GM12878 (cell line): Measurements from ENCODE around the gene RNF31. TPM values are rescaled to one million over a fixed set of nuclear protein-coding genes. Genes with fewer than 3 reads are reported as not detected.
A peak's percentile ranks its signal among the peaks of the same experiment; 100 is the strongest.

Source experiments
- CBFB ChIP-seq: IDR thresholded peaks from 2 replicates; pipeline ENCODE4 v1.6.1; 2016; ENCODE audit warnings: antibody characterized with exemption, low read depth
- CEBPB ChIP-seq, 2 experiments: fragments of 150-350 bp in 1 of 2; IDR thresholded peaks; 2 replicates each; pipeline ENCODE4 v1.6.1; 2012 to 2014; ENCODE audit warnings: low read depth in 2 of 2, low read length in 2 of 2, borderline replicate concordance in 1 of 2, inconsistent platforms in 1 of 2
- CHD1 ChIP-seq: IDR thresholded peaks from 2 replicates; pipeline ENCODE4 v1.6.1; 2012; ENCODE audit warnings: low read depth, low read length, improper control_type of control experiment
- CREB1 ChIP-seq: IDR thresholded peaks from 2 replicates; pipeline ENCODE4 v1.6.1; 2012; ENCODE audit warnings: low read depth, mild to moderate bottlenecking, inconsistent platforms
- CUX1 ChIP-seq: IDR thresholded peaks from 2 replicates; pipeline ENCODE4 v1.6.1; 2012; ENCODE audit warnings: improper control_type of control experiment, low read depth, low read length; ENCODE audit not compliant: insufficient replicate concordance
- GATAD2B ChIP-seq: fragments of 450-650 bp; conservative IDR thresholded peaks from 2 replicates; pipeline ENCODE4 v1.6.1; 2017; ENCODE audit warnings: low read depth, mild to moderate bottlenecking, moderate library complexity
- HDAC2 ChIP-seq: fragments of 200-600 bp; sonication (generic); IDR thresholded peaks from 2 replicates; pipeline ENCODE4 v1.6.1; 2017
- HDAC6 ChIP-seq: fragments of 200-600 bp; sonication (generic); IDR thresholded peaks from one replicate; pipeline ENCODE4 v1.8.0; 2017; ENCODE audit warnings: antibody characterized with exemption; ENCODE audit not compliant: unreplicated experiment
- HDGF ChIP-seq: fragments of 450-650 bp; IDR thresholded peaks from 2 replicates; pipeline ENCODE4 v1.6.1; 2016; ENCODE audit warnings: antibody characterized with exemption
- IRF4 ChIP-seq: IDR thresholded peaks from 2 replicates; pipeline ENCODE4 v1.6.1; 2011; ENCODE audit warnings: low read depth, low read length
- IRF5 ChIP-seq: fragments of 450-650 bp; IDR thresholded peaks from 2 replicates; pipeline ENCODE4 v1.6.1; 2017; ENCODE audit warnings: borderline replicate concordance
- KDM1A ChIP-seq: fragments of 200-600 bp; sonication (generic); IDR thresholded peaks from 2 replicates; pipeline ENCODE4 v1.6.1; 2016; ENCODE audit warnings: borderline replicate concordance
- MEF2A ChIP-seq: IDR thresholded peaks from 2 replicates; pipeline ENCODE4 v1.6.1; 2011; ENCODE audit warnings: low read depth, mild to moderate bottlenecking, low read length, moderate library complexity; ENCODE audit not compliant: insufficient read depth
- MEF2B ChIP-seq: fragments of 450-650 bp; IDR thresholded peaks from 2 replicates; pipeline ENCODE4 v1.6.1; 2018; ENCODE audit warnings: mild to moderate bottlenecking, moderate library complexity; ENCODE audit not compliant: partially characterized antibody, poor library complexity, severe bottlenecking
- MXI1 ChIP-seq: fragments of 150-350 bp; IDR thresholded peaks from 2 replicates; pipeline ENCODE4 v1.6.1; 2011; ENCODE audit warnings: low read depth, mild to moderate bottlenecking, inconsistent platforms, low read length, improper control_type of control experiment
- NR2C2 ChIP-seq: IDR thresholded peaks from 2 replicates; pipeline ENCODE4 v1.6.1; 2011; ENCODE audit warnings: borderline replicate concordance, low read depth; ENCODE audit not compliant: control insufficient read depth, insufficient read length
- NRF1 ChIP-seq: conservative IDR thresholded peaks from 2 replicates; pipeline ENCODE4 v1.6.1; 2011; ENCODE audit warnings: mild to moderate bottlenecking, low read depth, low read length, improper control_type of control experiment
- PBX3 ChIP-seq: IDR thresholded peaks from 2 replicates; pipeline ENCODE4 v1.6.1; 2011; ENCODE audit warnings: mild to moderate bottlenecking, low read depth, low read length, moderate library complexity; ENCODE audit not compliant: insufficient replicate concordance
- PML ChIP-seq: IDR thresholded peaks from 2 replicates; pipeline ENCODE4 v1.6.1; 2012; ENCODE audit warnings: low read length, inconsistent platforms
- POLR2AphosphoS5 ChIP-seq: IDR thresholded peaks from 2 replicates; pipeline ENCODE4 v1.6.1; 2011; ENCODE audit warnings: mild to moderate bottlenecking, low read length, inconsistent platforms
- SMAD5 ChIP-seq: IDR thresholded peaks from 2 replicates; pipeline ENCODE4 v1.6.1; 2016; ENCODE audit warnings: antibody characterized with exemption, low read depth
- SPI1 ChIP-seq: IDR thresholded peaks from 2 replicates; pipeline ENCODE4 v1.6.1; 2011; ENCODE audit warnings: low read depth, mild to moderate bottlenecking, low read length, moderate library complexity, borderline replicate concordance; ENCODE audit not compliant: insufficient read depth
- STAT3 ChIP-seq: IDR thresholded peaks from 2 replicates; pipeline ENCODE4 v1.6.1; 2011; ENCODE audit warnings: low read depth, low read length, improper control_type of control experiment
- TCF12 ChIP-seq: IDR thresholded peaks from 2 replicates; pipeline ENCODE4 v1.6.1; 2011; ENCODE audit warnings: low read depth, mild to moderate bottlenecking, low read length
- polyA plus RNA-seq, 11 experiments: library from polyadenylated mRNA; depleted of rRNA in 4 of 11; unstranded in 6 of 11; stranded (reverse) in 5 of 11; fragments of >200 nt; fragmentation: Nextera tagmentation in 4 of 11; fragmentation: Illumina TruSeq in 1 of 11; extraction: Ambion mirVana in 4 of 11; extraction: Trizol in 1 of 11; gene quantifications; 1 replicate in 1 of 11; 2 replicates in 10 of 11; pipeline versions ENCODE4 v1.2.1 to v1.2.3, GENCODE V29; 2011 to 2016; ENCODE audit warnings: inconsistent platforms in 2 of 11, missing spikeins in 2 of 11, low read depth in 1 of 11
- total RNA-seq, 4 experiments: library from RNA; depleted of rRNA in 3 of 4; stranded (reverse); fragments of >200 nt in 3 of 4; fragmentation: Illumina TruSeq in 1 of 4; extraction: Trizol in 1 of 4; gene quantifications; 2 replicates each; pipeline versions ENCODE4 v1.2.1 to v1.2.3, GENCODE V29; 2013 to 2021

Gene RNF31
- total and polyA plus RNA-seq, 10 of the 15 experiments (the other 5 are each of a cell fraction or from before 2014, with no cell fraction given): 8.5 to 92.7 (median 52.0) TPM

- TF ChIP-seq MEF2B (no peak), POLR2AphosphoS5 (peak; percentile 90), NR2C2 (no peak), PML (peak; percentile 80; the same call in 1 of the 2 replicates), CREB1 (peak; percentile 72), CUX1 (peak; percentile 57), NRF1 (peak; percentile 38; the same call in 1 of the 2 replicates), HDAC6 (no peak), CEBPB (IDR thresholded peaks at IDR 0.05; ENCODE audit: borderline replicate concordance in 1 of 2, low read depth in 2 of 2, low read length in 2 of 2) (no peak), HDAC2 (no peak), IRF5 (no peak), KDM1A (no peak), HDGF (no peak; the same call in 1 of the 2 replicates), CHD1 (no peak), STAT3 (no peak), SPI1 (peak; percentile 66), TCF12 (0 out of 2 replicates have a peak, but pooled peaks have one; percentile 37), MEF2A (no peak), SMAD5 (peak; percentile 58; the same call in 1 of the 2 replicates), IRF4 (no peak), MXI1 (peak; percentile 66; the same call in 1 of the 2 replicates), PBX3 (peak; percentile 72), GATAD2B (peak; percentile 72), CBFB (peak; percentile 48; the same call in 1 of the 2 replicates)
These were observed 6.0 kb upstream of the RNF31 start, which contains the start of gene EMC9 (continued) for GRCh38 chr14:24141097-24141880.
